Measurements from ENCODE around the gene IRF2BPL.

IRF2BPL gene

GRCh38 chr14:77028384-77029231 is at the start of gene IRF2BPL:
TSS of gene IRF2BPL (minus strand) at chr14:77028708. CDS start at chr14:77027792, 916 bp downstream.
- peak; percentile 96 for DNase-seq (ENCODE audit: low spot score)

- no peak for DNase-seq (ENCODE audit: low spot score)
These were observed 48.5 kb upstream of the IRF2BPL start for GRCh38 chr14:77077040-77077439.

- no peak for DNase-seq (ENCODE audit: low spot score)
These were observed 47.7 kb upstream of the IRF2BPL start for GRCh38 chr14:77076113-77076631.

GRCh38 chr14:77074969-77075368 is 46.5 kb upstream of the IRF2BPL start:
- no peak for DNase-seq (ENCODE audit: low spot score)

- no peak for DNase-seq (ENCODE audit: low spot score)
These were observed 43.5 kb upstream of the IRF2BPL start for GRCh38 chr14:77071938-77072388.

GRCh38 chr14:77069551-77069950 is 41.0 kb upstream of the IRF2BPL start:
- DNase-seq (ENCODE audit: low spot score), result no peak

GRCh38 chr14:77068517-77069200 is 40.2 kb upstream of the IRF2BPL start:
- no peak for DNase-seq (ENCODE audit: low spot score)

- DNase-seq (ENCODE audit: low spot score), result peak; percentile 76
These were observed 39.4 kb upstream of the IRF2BPL start for GRCh38 chr14:77067632-77068516.

GRCh38 chr14:77066578-77067172 is 38.2 kb upstream of the IRF2BPL start:
- no peak for DNase-seq (ENCODE audit: low spot score)

GRCh38 chr14:77065851-77066577 is 37.5 kb upstream of the IRF2BPL start:
- no peak for DNase-seq (ENCODE audit: low spot score)

- DNase-seq (ENCODE audit: low spot score), result no peak
These were observed 36.1 kb upstream of the IRF2BPL start for GRCh38 chr14:77064521-77065178.

- no peak for DNase-seq (ENCODE audit: low spot score)
These were observed 35.2 kb upstream of the IRF2BPL start for GRCh38 chr14:77063571-77064171.

GRCh38 chr14:77062261-77062660 is 33.8 kb upstream of the IRF2BPL start:
- DNase-seq (ENCODE audit: low spot score), result no peak

GRCh38 chr14:77061630-77062257 is 33.2 kb upstream of the IRF2BPL start:
- no peak for DNase-seq (ENCODE audit: low spot score)

GRCh38 chr14:77059276-77059915 is 30.9 kb upstream of the IRF2BPL start:
- peak; percentile 76 for DNase-seq (ENCODE audit: low spot score)

GRCh38 chr14:77058785-77059184 is 30.3 kb upstream of the IRF2BPL start:
- no peak for DNase-seq (ENCODE audit: low spot score)

GRCh38 chr14:77058117-77058516 is 29.6 kb upstream of the IRF2BPL start:
- no peak for DNase-seq (ENCODE audit: low spot score)

GRCh38 chr14:77055981-77056380 is 27.5 kb upstream of the IRF2BPL start:
- no peak for DNase-seq (ENCODE audit: low spot score)

- DNase-seq (ENCODE audit: low spot score), result no peak
These were observed 26.8 kb upstream of the IRF2BPL start for GRCh38 chr14:77055306-77055705.
